ENCODE data around the gene PSTPIP1.

- TF ChIP-seq TAF7 (optimal IDR thresholded peaks at IDR 0.05; ENCODE audit: borderline replicate concordance, low read depth, low read length) (no peak), CTCF (IDR thresholded peaks at IDR 0.05; ENCODE audit: control extremely low read depth in 1 of 3, insufficient read depth in 1 of 3, low read depth in 1 of 3, low read length in 3 of 3) (no peak), POLR2AphosphoS5 (IDR thresholded peaks at IDR 0.05; ENCODE audit: low read depth, low read length) (no peak), POLR2A (IDR thresholded peaks at IDR 0.05; ENCODE audit: control extremely low read depth in 1 of 2, low read depth in 2 of 2, low read length in 2 of 2) (no peak), ATF2 (IDR thresholded peaks at IDR 0.05; ENCODE audit: low read length) (no peak)
Measured at GRCh38 chr15:77057685-77058084, 62.8 kb downstream of the PSTPIP1 start.
